ENCODE measurements around the gene DPP6. TPM values are rescaled to one million over a fixed set of nuclear protein-coding genes. Genes with fewer than 3 reads are reported as not detected.

Gene DPP6
- polyA plus RNA-seq, 1 donor (not counting 4 experiments of a cell fraction or from before 2014, with no cell fraction given), result not detected

GRCh38 chr7:154770361-154770760, 718.2 kb downstream of the DPP6 start:
- no peaks in the 10 kb centered on the region for H3K27me3 ChIP-seq (ENCODE audit: control insufficient read depth, extremely low read depth, insufficient read depth, low read length)
- TF ChIP-seq CTCF (optimal IDR thresholded peaks at IDR 0.05 in 1 of 3, IDR thresholded peaks at IDR 0.05 in 1 of 3, conservative IDR thresholded peaks at IDR 0.05 in 1 of 3; ENCODE audit: extremely low read depth in 1 of 3, insufficient read depth in 2 of 3, low read length in 3 of 3) (no peak), EZH2 (IDR thresholded peaks at IDR 0.05; ENCODE audit: low read length) (no peak)
- H3K36me3 ChIP-seq (ENCODE audit: control insufficient read depth in 2 of 2, extremely low read depth in 1 of 2, insufficient read depth in 2 of 2, low read length in 2 of 2), result no peaks in the 10 kb centered on the region
- H3K4me3 ChIP-seq (ENCODE audit: control insufficient read depth in 2 of 3, extremely low read depth in 1 of 3, insufficient read depth in 2 of 3, low read depth in 1 of 3, low read length in 3 of 3), result no peak overlapping the region
- FAIRE-seq (no peak), DNase-seq (ENCODE audit: low read depth, low spot score) (no peak)
- H3K9ac ChIP-seq (ENCODE audit: control insufficient read depth, extremely low read depth, insufficient read depth, low read length), result no peak overlapping the region
- H3K9me1 ChIP-seq (ENCODE audit: control insufficient read depth, extremely low read depth, insufficient read depth, low read length), result no peaks in the 10 kb centered on the region
- no peaks in the 10 kb centered on the region for H3K79me2 ChIP-seq (ENCODE audit: control insufficient read depth, insufficient read depth, low read length)
- H4K20me1 ChIP-seq (ENCODE audit: control insufficient read depth, extremely low read depth, insufficient read depth, low read length), result no peaks in the 10 kb centered on the region
- H3K4me2 ChIP-seq (ENCODE audit: control insufficient read depth, extremely low read depth, insufficient read depth, low read depth, low read length), result no peak overlapping the region
- peaks cover 5% of the 10 kb centered on the region for H3K9me3 ChIP-seq (ENCODE audit: control insufficient read depth, low read depth, low read length)
- no peak overlapping the region for H3K27ac ChIP-seq (ENCODE audit: control insufficient read depth, insufficient read depth, low read length)
- dilution Hi-C loops (cut with MboI; ENCODE audit: extremely low pct_ligation_motif_present, low sequenced_read_pairs), result no loop called here
- H3K4me1 ChIP-seq (ENCODE audit: control insufficient read depth, extremely low read depth, insufficient read depth, low read length), result no peaks in the 10 kb centered on the region
- H2AFZ ChIP-seq (ENCODE audit: control insufficient read depth, low read length), result no peak overlapping the region

- Histone ChIP-seq H3K4me1 (ENCODE audit: control insufficient read depth, extremely low read depth, insufficient read depth, low read length) (no peaks in the 10 kb centered on the region), H3K27me3 (ENCODE audit: control insufficient read depth, extremely low read depth, insufficient read depth, low read length) (no peaks in the 10 kb centered on the region), H3K9ac (ENCODE audit: control insufficient read depth, extremely low read depth, insufficient read depth, low read length) (no peak overlapping the region), H3K4me3 (ENCODE audit: control insufficient read depth in 2 of 3, extremely low read depth in 1 of 3, insufficient read depth in 2 of 3, low read depth in 1 of 3, low read length in 3 of 3) (no peak overlapping the region), H4K20me1 (ENCODE audit: control insufficient read depth, extremely low read depth, insufficient read depth, low read length) (no peaks in the 10 kb centered on the region), H3K9me1 (ENCODE audit: control insufficient read depth, extremely low read depth, insufficient read depth, low read length) (no peaks in the 10 kb centered on the region), H3K36me3 (ENCODE audit: control insufficient read depth in 2 of 2, extremely low read depth in 1 of 2, insufficient read depth in 2 of 2, low read length in 2 of 2) (no peaks in the 10 kb centered on the region), H2AFZ (ENCODE audit: control insufficient read depth, low read length) (no peak overlapping the region), H3K4me2 (ENCODE audit: control insufficient read depth, extremely low read depth, insufficient read depth, low read depth, low read length) (no peak overlapping the region), H3K27ac (ENCODE audit: control insufficient read depth, insufficient read depth, low read length) (no peak overlapping the region), H3K79me2 (ENCODE audit: control insufficient read depth, insufficient read depth, low read length) (no peaks in the 10 kb centered on the region), H3K9me3 (ENCODE audit: control insufficient read depth, low read depth, low read length) (peaks cover 8% of the 10 kb centered on the region)
- dilution Hi-C loops (cut with MboI; ENCODE audit: extremely low pct_ligation_motif_present, low sequenced_read_pairs), result no loop called here
- no peak for DNase-seq (ENCODE audit: low read depth, low spot score)
- no peak for FAIRE-seq
- TF ChIP-seq EZH2 (IDR thresholded peaks at IDR 0.05; ENCODE audit: low read length), result no peak
- TF ChIP-seq CTCF (optimal IDR thresholded peaks at IDR 0.05 in 1 of 3, IDR thresholded peaks at IDR 0.05 in 1 of 3, conservative IDR thresholded peaks at IDR 0.05 in 1 of 3; ENCODE audit: extremely low read depth in 1 of 3, insufficient read depth in 2 of 3, low read length in 3 of 3), result no peak
Observed at GRCh38 chr7:154770962-154771361, 718.8 kb downstream of the DPP6 start.

Measured in keratinocyte (primary cell).